Omental fat pad (tissue), 4 donors: Measurements from ENCODE around the gene KRTAP20-2. TPM values are rescaled to one million over a fixed set of nuclear protein-coding genes. Genes with fewer than 3 reads are reported as not detected.

Experiments used
- ATAC-seq: fragments of 150-250 bp; one replicate; pipeline ENCODE4 v1.9.1; 2016; ENCODE audit warnings: mild to moderate bottlenecking, moderate library complexity; ENCODE audit not compliant: low FRiP score
- DNase-seq: peaks from one replicate; pipeline ENCODE4 v3.0.0-alpha.2; 2019; ENCODE audit warnings: low spot score
- total RNA-seq, 4 donors: library from RNA; depleted of rRNA; stranded (reverse); fragments of >200 nt; gene quantifications; one replicate each; pipeline ENCODE4 v1.1.0, GENCODE V29; 2016
- TF ChIP-seq, protein P1 (sequence below), 3 donors: fragments of 450-650 bp; IDR thresholded peaks; one replicate each; pipeline ENCODE4 v1.5.1; 2016 to 2017; ENCODE audit warnings: antibody characterized with exemption in 3 of 3, mild to moderate bottlenecking in 3 of 3, moderate library complexity in 2 of 3

KRTAP20-2 gene
- total RNA-seq, 4 donors from 2014 or later: not detected

DNA sequence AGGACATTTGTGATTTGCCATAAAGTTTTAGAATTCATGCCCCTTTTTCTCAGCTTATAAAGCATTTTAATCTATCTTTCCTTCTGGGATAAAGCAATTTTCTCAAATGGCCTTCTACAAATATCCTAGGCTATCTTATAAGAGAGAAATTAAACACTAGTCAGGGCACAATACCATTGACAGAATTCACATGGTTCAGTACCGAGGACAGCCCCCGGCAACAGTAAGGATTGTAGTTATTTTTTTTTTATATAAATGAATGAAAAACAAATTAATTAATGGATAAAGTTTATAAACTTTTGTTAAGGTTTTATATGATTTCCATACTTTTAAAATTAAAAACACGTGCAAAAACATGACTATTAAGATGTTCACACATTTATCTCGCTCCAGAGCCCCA lies 6.9 kb upstream of the KRTAP20-2 start:
- ATAC-seq: no peak
- no peak for DNase-seq

DNA sequence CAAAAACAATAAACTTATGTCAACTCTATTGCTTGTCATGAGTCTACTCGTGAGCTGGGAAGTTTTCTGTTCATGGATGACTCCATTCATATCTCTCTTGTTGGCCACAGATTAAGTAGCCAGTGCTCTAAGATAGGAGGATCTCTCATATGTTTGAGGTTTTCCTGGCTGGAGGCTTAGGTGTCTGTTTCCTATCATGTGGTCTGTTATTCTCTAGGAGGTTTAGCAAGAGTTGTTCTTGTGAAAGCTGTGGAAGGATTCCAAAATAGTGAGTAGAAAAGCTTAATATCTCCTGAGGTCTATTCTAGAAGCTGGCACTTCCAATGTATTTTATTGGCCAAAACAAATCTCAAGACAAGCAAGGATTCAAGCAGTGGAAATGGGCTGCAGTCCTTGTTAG lies 5.8 kb upstream of the KRTAP20-2 start:
- peak; percentile 86 for ATAC-seq
- TF ChIP-seq, protein P1, sequence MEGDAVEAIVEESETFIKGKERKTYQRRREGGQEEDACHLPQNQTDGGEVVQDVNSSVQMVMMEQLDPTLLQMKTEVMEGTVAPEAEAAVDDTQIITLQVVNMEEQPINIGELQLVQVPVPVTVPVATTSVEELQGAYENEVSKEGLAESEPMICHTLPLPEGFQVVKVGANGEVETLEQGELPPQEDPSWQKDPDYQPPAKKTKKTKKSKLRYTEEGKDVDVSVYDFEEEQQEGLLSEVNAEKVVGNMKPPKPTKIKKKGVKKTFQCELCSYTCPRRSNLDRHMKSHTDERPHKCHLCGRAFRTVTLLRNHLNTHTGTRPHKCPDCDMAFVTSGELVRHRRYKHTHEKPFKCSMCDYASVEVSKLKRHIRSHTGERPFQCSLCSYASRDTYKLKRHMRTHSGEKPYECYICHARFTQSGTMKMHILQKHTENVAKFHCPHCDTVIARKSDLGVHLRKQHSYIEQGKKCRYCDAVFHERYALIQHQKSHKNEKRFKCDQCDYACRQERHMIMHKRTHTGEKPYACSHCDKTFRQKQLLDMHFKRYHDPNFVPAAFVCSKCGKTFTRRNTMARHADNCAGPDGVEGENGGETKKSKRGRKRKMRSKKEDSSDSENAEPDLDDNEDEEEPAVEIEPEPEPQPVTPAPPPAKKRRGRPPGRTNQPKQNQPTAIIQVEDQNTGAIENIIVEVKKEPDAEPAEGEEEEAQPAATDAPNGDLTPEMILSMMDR (IDR thresholded peaks at IDR 0.05): no peak
- DNase-seq: no peak

More for the DNA sequence above, 6.9 kb upstream of the KRTAP20-2 start:
- TF ChIP-seq, protein P1 (IDR thresholded peaks at IDR 0.05): no peak

DNA sequence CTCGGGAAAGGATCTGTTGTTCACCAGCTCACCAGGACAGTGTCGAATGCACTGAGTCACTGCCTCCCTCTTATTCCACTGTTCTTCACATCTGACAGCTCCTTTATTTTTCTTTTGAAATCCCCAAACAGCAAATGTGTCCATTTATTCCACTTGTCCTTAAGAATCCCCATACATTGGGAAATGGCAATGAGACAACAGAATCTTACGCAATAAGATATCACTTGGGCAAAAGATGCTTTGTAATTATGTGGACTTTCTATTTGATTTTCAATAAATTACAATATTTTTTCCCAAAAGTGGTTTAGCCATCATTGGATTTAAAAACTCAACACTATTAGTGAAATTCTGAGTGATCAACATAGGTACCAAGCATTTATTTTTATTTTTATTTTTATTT lies 3.7 kb downstream of the KRTAP20-2 start:
- TF ChIP-seq, protein P1 (IDR thresholded peaks at IDR 0.05): no peak

DNA sequence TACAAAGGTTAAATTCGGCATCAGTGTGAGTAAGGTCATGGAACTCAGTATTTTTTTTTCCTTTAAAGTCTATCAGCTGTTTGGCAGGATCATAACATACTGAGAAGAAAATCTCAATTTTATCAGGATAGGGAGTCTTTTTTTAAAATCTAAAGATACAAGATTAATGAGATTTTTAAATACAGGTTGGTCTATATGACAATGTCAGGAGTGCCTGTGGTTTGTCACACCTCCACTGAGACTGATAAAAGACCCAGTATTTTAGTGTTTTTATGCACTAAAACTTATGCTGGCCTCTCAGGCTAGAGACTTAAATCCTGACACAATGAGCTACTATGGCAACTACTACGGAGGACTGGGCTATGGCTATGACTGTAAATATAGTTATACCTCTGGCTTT lies 7.6 kb downstream of the KRTAP20-2 start, which contains the start of gene KRTAP20-3:
TSS of gene KRTAP20-3 (plus strand) at position 301 of the 400 bp plus-strand sequence.
- DNase-seq (no peak), ATAC-seq (no peak)
- TF ChIP-seq, protein P1 (IDR thresholded peaks at IDR 0.05): no peak

More for the DNA sequence above, 3.7 kb downstream of the KRTAP20-2 start:
- no peak for DNase-seq
- ATAC-seq: no peak

DNA sequence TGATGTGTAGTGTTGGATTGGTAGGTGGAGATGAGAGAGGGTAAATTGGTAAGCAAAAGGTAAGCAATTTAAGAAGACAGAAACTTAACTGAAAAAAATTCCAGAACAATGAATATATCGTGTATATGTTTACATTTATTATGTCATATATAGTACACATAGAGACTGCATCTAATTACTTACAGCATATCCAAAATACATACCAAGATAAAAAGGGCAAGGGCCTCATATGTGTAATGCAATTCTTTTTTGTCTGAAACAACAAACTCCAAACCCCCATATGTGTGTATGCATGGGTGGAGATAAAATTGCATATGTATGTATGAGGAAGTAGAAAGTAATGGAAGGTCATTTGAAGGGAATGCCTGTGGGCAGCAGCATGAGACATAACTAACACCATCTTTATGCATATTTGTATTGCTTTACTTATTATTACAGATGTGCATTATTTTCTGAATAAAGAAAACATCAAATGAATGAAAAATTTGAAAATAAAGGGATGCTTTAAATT lies 12.0 kb downstream of the KRTAP20-2 start:
- TF ChIP-seq, protein P1 (IDR thresholded peaks at IDR 0.05): no peak
- no peak for DNase-seq
- ATAC-seq: no peak

DNA sequence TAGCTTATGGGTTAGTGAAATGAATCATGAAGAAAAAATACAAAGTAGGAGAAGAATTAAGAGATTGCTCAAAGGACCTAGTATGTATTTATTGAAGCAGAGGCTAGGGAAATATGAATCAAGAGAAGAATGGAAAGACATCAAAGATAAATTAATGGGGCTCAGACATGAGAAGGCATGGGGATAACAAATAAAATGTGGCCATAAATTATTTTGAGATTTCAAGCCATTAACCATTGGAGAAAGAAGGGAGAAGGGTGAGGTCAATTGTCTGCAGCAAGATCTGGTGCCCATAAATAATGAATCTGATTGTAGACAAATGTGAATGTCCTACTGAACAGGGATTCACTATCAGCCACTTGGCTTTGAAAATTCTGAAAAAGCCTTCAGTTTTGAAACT lies 17.9 kb downstream of the KRTAP20-2 start:
- ATAC-seq: no peak
- TF ChIP-seq, protein P1 (IDR thresholded peaks at IDR 0.05): no peak
- DNase-seq: no peak

DNA sequence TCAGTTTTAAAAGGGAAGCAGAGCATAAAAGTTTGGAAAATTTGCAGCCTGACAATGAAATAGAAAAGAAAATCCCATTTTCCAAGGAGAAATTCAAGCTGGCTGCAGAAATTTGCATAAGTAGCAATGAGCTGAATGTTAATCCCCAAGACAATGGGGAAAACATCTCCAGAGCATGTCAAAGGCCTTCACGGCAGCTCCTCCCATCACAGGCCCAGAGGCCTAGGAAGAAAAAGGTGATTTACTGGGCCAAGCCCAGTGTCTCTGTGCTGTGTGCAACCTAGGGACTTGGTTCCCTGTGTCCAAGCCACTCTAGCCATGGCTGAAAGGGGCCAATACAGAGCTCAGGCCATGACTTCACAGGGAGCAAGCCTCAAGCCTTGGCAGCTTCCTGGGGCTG lies 33.8 kb downstream of the KRTAP20-2 start:
- DNase-seq (no peak), ATAC-seq (no peak)
- TF ChIP-seq, protein P1 (IDR thresholded peaks at IDR 0.05): no peak
